ENCODE data around the gene USP38.

DNA sequence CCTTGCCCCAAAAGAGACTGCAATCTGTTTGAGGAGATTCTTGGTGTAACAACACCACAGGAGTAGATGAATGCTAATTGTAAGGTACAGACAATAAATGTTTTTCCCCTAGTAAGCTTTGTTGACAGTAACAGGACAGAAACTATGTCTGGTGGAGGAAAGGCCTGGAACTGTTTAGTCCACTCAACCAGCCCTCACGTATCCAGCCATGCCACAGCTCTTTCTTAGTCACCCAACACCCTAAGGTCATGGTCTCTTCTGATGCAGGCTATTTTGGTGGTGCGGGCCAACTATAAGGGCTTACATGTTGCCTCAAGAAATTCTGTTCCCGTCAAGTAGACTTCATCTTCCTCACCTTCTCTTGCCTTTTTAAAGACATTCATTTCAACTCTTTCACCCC is 76.0 kb downstream of the USP38 start:
- TF ChIP-seq, protein P1, sequence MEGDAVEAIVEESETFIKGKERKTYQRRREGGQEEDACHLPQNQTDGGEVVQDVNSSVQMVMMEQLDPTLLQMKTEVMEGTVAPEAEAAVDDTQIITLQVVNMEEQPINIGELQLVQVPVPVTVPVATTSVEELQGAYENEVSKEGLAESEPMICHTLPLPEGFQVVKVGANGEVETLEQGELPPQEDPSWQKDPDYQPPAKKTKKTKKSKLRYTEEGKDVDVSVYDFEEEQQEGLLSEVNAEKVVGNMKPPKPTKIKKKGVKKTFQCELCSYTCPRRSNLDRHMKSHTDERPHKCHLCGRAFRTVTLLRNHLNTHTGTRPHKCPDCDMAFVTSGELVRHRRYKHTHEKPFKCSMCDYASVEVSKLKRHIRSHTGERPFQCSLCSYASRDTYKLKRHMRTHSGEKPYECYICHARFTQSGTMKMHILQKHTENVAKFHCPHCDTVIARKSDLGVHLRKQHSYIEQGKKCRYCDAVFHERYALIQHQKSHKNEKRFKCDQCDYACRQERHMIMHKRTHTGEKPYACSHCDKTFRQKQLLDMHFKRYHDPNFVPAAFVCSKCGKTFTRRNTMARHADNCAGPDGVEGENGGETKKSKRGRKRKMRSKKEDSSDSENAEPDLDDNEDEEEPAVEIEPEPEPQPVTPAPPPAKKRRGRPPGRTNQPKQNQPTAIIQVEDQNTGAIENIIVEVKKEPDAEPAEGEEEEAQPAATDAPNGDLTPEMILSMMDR (IDR thresholded peaks at IDR 0.05; ENCODE audit: low read depth, low read length), result no peak
- TF ChIP-seq MAX (IDR thresholded peaks at IDR 0.05; ENCODE audit: low read depth, low read length), result no peak
- no peak for TF ChIP-seq POLR2A (IDR thresholded peaks at IDR 0.05; ENCODE audit: extremely low read depth, insufficient read length)
